DOHH2 (cell line): ENCODE data around the gene PRDX6.

Experiments used
- CTCF ChIP-seq: fragments of 200-600 bp; sonication (generic); IDR thresholded peaks from one replicate; pipeline ENCODE4 v1.5.1; 2014; ENCODE audit warnings: antibody characterized with exemption, mild to moderate bottlenecking, low read depth, low read length; ENCODE audit not compliant: poor library complexity, severe bottlenecking
- EZH2phosphoT487 ChIP-seq: fragments of 200-600 bp; sonication (generic); IDR thresholded peaks from 2 replicates; pipeline ENCODE4 v1.6.1; 2017; ENCODE audit warnings: borderline replicate concordance, mild to moderate bottlenecking, antibody characterized with exemption, low read length, moderate library complexity, mixed read lengths

GRCh38 chr1:173473599-173474011, 3.5 kb upstream of the PRDX6 start:
- no peak for TF ChIP-seq CTCF
- TF ChIP-seq EZH2phosphoT487, result no peak
